A549 (cell line): ENCODE results near the gene LYRM7. TPM values are rescaled to one million over a fixed set of nuclear protein-coding genes. Genes with fewer than 3 reads are reported as not detected.

Source experiments
- ATAC-seq, 2 experiments: fragments of 200-7000 bp in 1 of 2; fragments of >200 bp in 1 of 2; cut with Nextera tagmentation in 1 of 2; cut with Tn5 transposase in 1 of 2; 3 replicates each; pipeline versions ENCODE4 v1.8.0 to v1.9.1; 2018 to 2020; ENCODE audit warnings: mild to moderate bottlenecking in 1 of 2, moderate library complexity in 1 of 2
- CTCF ChIA-PET: fragments of 300-600 bp; sonication (Branson Sonifier 250); formaldehyde crosslinking; extraction: SDS; loops from one replicate; lab custom pipeline; 2021; ENCODE audit warnings: antibody characterized with exemption, inconsistent platforms; lab: Yijun Ruan, JAX
- POLR2A ChIA-PET: fragments of 350-600 bp; formaldehyde crosslinking; extraction: SDS; loops from one replicate; lab custom pipeline; 2021; ENCODE audit warnings: antibody characterized with exemption, inconsistent platforms; lab: Yijun Ruan, JAX
- DNase-seq, 2 experiments: peaks; one replicate each; pipeline versions ENCODE4 v3.0.0 to v3.0.0-alpha.2; 2011 to 2016; ENCODE audit warnings: low read depth in 1 of 2, low spot score in 1 of 2
- FAIRE-seq: peaks from 2 replicates; lab custom pipeline; 2011; peaks lifted over from hg19 to GRCh38; lab: Jason Lieb, UNC
- H3K27ac ChIP-seq, 2 experiments: fragments of >200 bp; sonication (Bioruptor Twin); formaldehyde crosslinking; 3 replicates each; pipeline ENCODE4 v1.5.1; 2016 to 2017
- H3K4me1 ChIP-seq: fragments of >200 bp; sonication (Bioruptor Twin); formaldehyde crosslinking; 3 replicates; pipeline ENCODE4 v1.6.1; 2016
- H3K4me2 ChIP-seq: fragments of >200 bp; sonication (Bioruptor Twin); formaldehyde crosslinking; 3 replicates; pipeline ENCODE4 v1.6.1; 2016
- H3K4me3 ChIP-seq: fragments of >200 bp; sonication (Bioruptor Twin); formaldehyde crosslinking; 3 replicates; pipeline ENCODE4 v1.5.1; 2016
- H3K9me3 ChIP-seq: fragments of >200 bp; sonication (Bioruptor Twin); formaldehyde crosslinking; 3 replicates; pipeline ENCODE4 v1.6.1; 2016
- ATOH8 ChIP-seq: fragments of 250-450 bp; sonication (Bioruptor Pico); IDR thresholded peaks from 2 replicates; pipeline ENCODE4 v1.5.0; 2020; ENCODE audit warnings: low read depth, mild to moderate bottlenecking, moderate library complexity
- BCL3 ChIP-seq: fragments of >200 bp; sonication (Bioruptor Twin); formaldehyde crosslinking; IDR thresholded peaks from 3 replicates; pipeline ENCODE4 v1.6.1; 2016
- CBX2 ChIP-seq: fragments of 200-600 bp; sonication (generic); IDR thresholded peaks from 2 replicates; pipeline ENCODE4 v1.6.1; 2016; ENCODE audit warnings: low read depth, mild to moderate bottlenecking, borderline replicate concordance
- CBX8 ChIP-seq: fragments of 200-600 bp; sonication (generic); IDR thresholded peaks from 2 replicates; pipeline ENCODE4 v1.6.1; 2016
- CHD2 ChIP-seq: fragments of 150-350 bp; IDR thresholded peaks from 2 replicates; pipeline ENCODE4 v1.6.1; 2014; ENCODE audit warnings: low read length; ENCODE audit not compliant: partially characterized antibody
- EHMT2 ChIP-seq: fragments of 200-600 bp; sonication (generic); IDR thresholded peaks from 2 replicates; pipeline ENCODE4 v1.6.1; 2016; ENCODE audit warnings: antibody characterized with exemption, low read depth, mild to moderate bottlenecking, moderate library complexity
- ELK1 ChIP-seq: fragments of 150-350 bp; IDR thresholded peaks from 2 replicates; pipeline ENCODE4 v1.6.1; 2014; ENCODE audit warnings: low read depth, mild to moderate bottlenecking, low read length
- EP300 ChIP-seq, 2 experiments: fragments of >200 bp; sonication (Bioruptor Twin); formaldehyde crosslinking; IDR thresholded peaks; 2 replicates in 1 of 2; 3 replicates in 1 of 2; pipeline ENCODE4 v1.6.1; 2016 to 2017
- FOSL2 ChIP-seq, 2 experiments: fragments of 450-650 bp in 1 of 2; fragments of >200 bp in 1 of 2; sonication (Bioruptor Twin) in 1 of 2; formaldehyde crosslinking; IDR thresholded peaks; 2 replicates each; pipeline versions ENCODE4 v1.5.0 to v1.6.1; 2016 to 2020; ENCODE audit warnings: mild to moderate bottlenecking in 1 of 2, moderate library complexity in 1 of 2
- FOXS1 ChIP-seq: fragments of 250-450 bp; sonication (Bioruptor Pico); IDR thresholded peaks from 2 replicates; pipeline ENCODE4 v1.5.0; 2020; ENCODE audit warnings: mild to moderate bottlenecking, moderate library complexity
- GATA3 ChIP-seq: IDR thresholded peaks from 2 replicates; pipeline ENCODE4 v1.6.1; 2012; ENCODE audit warnings: borderline replicate concordance
- HDAC2 ChIP-seq: fragments of 200-600 bp; sonication (generic); IDR thresholded peaks from 2 replicates; pipeline ENCODE4 v1.6.1; 2016
- HEYL ChIP-seq: fragments of 250-450 bp; sonication (Bioruptor Pico); IDR thresholded peaks from 2 replicates; pipeline ENCODE4 v1.8.0; 2021; ENCODE audit warnings: mild to moderate bottlenecking, moderate library complexity
- HOXB13 ChIP-seq: fragments of 250-450 bp; sonication (Bioruptor Pico); IDR thresholded peaks from 2 replicates; pipeline ENCODE4 v1.5.0; 2020; ENCODE audit warnings: low read depth, mild to moderate bottlenecking, moderate library complexity
- HOXB5 ChIP-seq: fragments of 250-450 bp; sonication (Bioruptor Pico); IDR thresholded peaks from 2 replicates; pipeline ENCODE4 v1.5.0; 2020; ENCODE audit warnings: mild to moderate bottlenecking, moderate library complexity
- KDM1A ChIP-seq: fragments of 200-600 bp; sonication (generic); IDR thresholded peaks from 2 replicates; pipeline ENCODE4 v1.6.1; 2016; ENCODE audit warnings: low read depth, mild to moderate bottlenecking
- KDM5A ChIP-seq: fragments of 200-600 bp; sonication (generic); IDR thresholded peaks from 2 replicates; pipeline ENCODE4 v1.6.1; 2016; ENCODE audit warnings: antibody characterized with exemption, mild to moderate bottlenecking
- MAZ ChIP-seq: fragments of 150-350 bp; IDR thresholded peaks from 2 replicates; pipeline ENCODE4 v1.6.1; 2014; ENCODE audit warnings: antibody characterized with exemption, low read depth, low read length, borderline replicate concordance
- NR3C1 ChIP-seq: fragments of >200 bp; sonication (Bioruptor Twin); formaldehyde crosslinking; IDR thresholded peaks from 3 replicates; pipeline ENCODE4 v1.6.1; 2017
- PBX3 ChIP-seq: IDR thresholded peaks from 2 replicates; pipeline ENCODE4 v1.6.1; 2012
- POLR2A ChIP-seq: IDR thresholded peaks from 2 replicates; pipeline ENCODE4 v1.6.1; 2012; ENCODE audit warnings: mild to moderate bottlenecking, low read length
- POLR2AphosphoS2 ChIP-seq: conservative IDR thresholded peaks from 2 replicates; pipeline ENCODE4 v1.6.1; 2012; ENCODE audit warnings: low read length, improper control_type of control experiment, inconsistent platforms
- RFX5 ChIP-seq: fragments of 450-650 bp; IDR thresholded peaks from 2 replicates; pipeline ENCODE4 v1.7.1; 2014; ENCODE audit warnings: antibody characterized with exemption, mild to moderate bottlenecking, moderate library complexity
- SMC3 ChIP-seq: fragments of >200 bp; sonication (Bioruptor Twin); formaldehyde crosslinking; IDR thresholded peaks from 3 replicates; pipeline ENCODE4 v1.6.1; 2018; ENCODE audit warnings: inconsistent platforms
- SREBF2 ChIP-seq: fragments of 450-650 bp; IDR thresholded peaks from 2 replicates; pipeline ENCODE4 v1.6.1; 2014; ENCODE audit warnings: mild to moderate bottlenecking, moderate library complexity
- ZFP36 ChIP-seq: fragments of 450-650 bp; IDR thresholded peaks from 2 replicates; pipeline ENCODE4 v1.6.1; 2014; ENCODE audit warnings: borderline replicate concordance; ENCODE audit not compliant: partially characterized antibody
- ZNF302 ChIP-seq: fragments of 250-450 bp; sonication (Bioruptor Pico); IDR thresholded peaks from 2 replicates; pipeline ENCODE4 v1.9.0; 2021; ENCODE audit warnings: inconsistent platforms, mild to moderate bottlenecking, moderate library complexity
- WGBS: methylation state at CpG from one replicate; pipeline ENCODE4 v1.1.6; 2017; ENCODE audit errors: missing lambda C conversion rate; 5-methylcytosine and 5-hydroxymethylcytosine counted together
- polyA plus RNA-seq, 4 experiments: library from polyadenylated mRNA; depleted of rRNA in 3 of 4; stranded (reverse); fragments of >200 nt; fragmentation: RNase III in 1 of 4; extraction: RNeasy Plus Mini Kit Qiagen cat#74134 plus additional on column Dnase treatment in 1 of 4; gene quantifications; 2 replicates in 3 of 4; 3 replicates in 1 of 4; pipeline ENCODE4 v1.2.3, GENCODE V29; 2011 to 2017

LYRM7 gene
- polyA plus RNA-seq, 2 of the 4 experiments (the other 2 are of a cell fraction): 6.2 to 11.1 TPM

- Histone ChIP-seq H3K4me2 (no peak overlapping the region), H3K9me3 (no peaks in the 10 kb centered on the region), H3K4me3 (no peak overlapping the region), H3K27ac (no peak overlapping the region), H3K4me1 (peaks cover 6% of the 10 kb centered on the region)
- CTCF ChIA-PET: no interaction called here
- WGBS: 63% methylated on average over 2 of the region's 2 CpGs
- DNase-seq: no peak
- TF ChIP-seq BCL3: no peak
- TF ChIP-seq KDM1A: no peak
- TF ChIP-seq EHMT2: no peak
- no peak for TF ChIP-seq ELK1
- no peak for TF ChIP-seq CHD2
- TF ChIP-seq SMC3: no peak
- no peak for TF ChIP-seq HEYL (CRISPR knock-in tag)
- no peak for TF ChIP-seq HDAC2
- no peak for TF ChIP-seq KDM5A
- no peak for TF ChIP-seq NR3C1
- TF ChIP-seq FOXS1 (CRISPR knock-in tag): no peak
- no peak for TF ChIP-seq EP300 (IDR thresholded peaks at IDR 0.05)
- no peak for TF ChIP-seq HOXB13 (CRISPR knock-in tag)
- TF ChIP-seq ZFP36: no peak
- no peak for TF ChIP-seq RFX5
- no peak for TF ChIP-seq CBX8
- no peak for TF ChIP-seq CBX2
- no peak for TF ChIP-seq SREBF2
- no peak for TF ChIP-seq POLR2AphosphoS2
- no peak for TF ChIP-seq FOSL2 (IDR thresholded peaks at IDR 0.05)
- no peak for TF ChIP-seq FOSL2 (CRISPR knock-in tag; IDR thresholded peaks at IDR 0.05)
- POLR2A ChIA-PET: no interaction called here
- FAIRE-seq: no peak
- no peak for ATAC-seq
Observed at GRCh38 chr5:131226899-131227298, 56.2 kb downstream of the LYRM7 start.

- Histone ChIP-seq H3K4me3 (no peak overlapping the region), H3K4me1 (no peaks in the 10 kb centered on the region), H3K27ac (no peak overlapping the region), H3K9me3 (no peaks in the 10 kb centered on the region), H3K4me2 (no peak overlapping the region)
- no peak for DNase-seq
- 73% methylated on average over 1 of the region's 1 CpG for WGBS
- no peak for FAIRE-seq
- TF ChIP-seq HEYL (CRISPR knock-in tag) (no peak), ELK1 (no peak), FOSL2 (IDR thresholded peaks at IDR 0.05) (no peak), FOSL2 (CRISPR knock-in tag; IDR thresholded peaks at IDR 0.05) (no peak), PBX3 (no peak), ZNF302 (CRISPR knock-in tag) (no peak), ATOH8 (CRISPR knock-in tag) (no peak), EHMT2 (no peak), HOXB5 (no peak), MAZ (no peak), GATA3 (no peak), EP300 (IDR thresholded peaks at IDR 0.05) (no peak), KDM1A (no peak), SMC3 (no peak), POLR2A (no peak)
- ATAC-seq: no peak
- ChIA-PET POLR2A (no interaction called here), CTCF (interaction anchor here (1.4 kb wide), 1 partner anchor 37 kb away, joined by 4 read pairs; no protein-coding TSS in a partner anchor)
Observed at GRCh38 chr5:131228646-131229045, 57.9 kb downstream of the LYRM7 start.
